ENCODE measurements around the gene DNAH2.

DNAH2 gene

DNA sequence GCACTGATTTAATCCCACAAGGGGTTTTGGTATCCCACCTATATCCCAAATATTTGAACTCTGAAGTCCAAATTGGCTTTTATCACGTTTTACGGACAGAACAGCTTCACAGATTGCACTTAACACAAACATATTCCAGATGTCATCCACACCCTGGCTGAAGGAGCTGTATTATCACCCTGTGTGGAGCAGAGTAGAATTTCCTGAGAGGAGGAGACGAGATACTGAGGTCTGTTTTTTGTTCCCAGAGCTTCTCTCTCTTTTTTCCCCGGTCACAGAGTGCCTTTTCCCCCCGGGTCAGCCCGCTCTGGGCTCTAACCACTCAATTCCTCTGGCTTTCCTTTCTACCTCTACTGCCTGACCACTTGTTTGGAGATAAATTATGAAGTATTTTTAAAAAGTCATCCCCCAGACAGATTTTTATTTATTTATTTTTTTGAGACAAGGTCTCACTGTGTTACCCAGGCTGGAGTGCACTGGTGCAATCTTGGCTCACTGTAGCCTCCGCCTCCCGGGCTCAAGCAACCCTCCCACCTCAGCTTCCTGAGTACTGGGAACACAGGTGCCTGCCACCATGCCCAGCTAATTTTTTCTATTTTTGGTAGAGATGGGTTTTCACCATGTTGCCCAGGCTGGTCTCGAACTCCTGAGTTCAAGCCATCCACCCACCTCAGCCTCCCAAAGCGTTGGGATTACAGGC is 30.7 kb downstream of the DNAH2 start:
- no peak overlapping the region for H3K27ac ChIP-seq (ENCODE audit: insufficient read depth, low read length, poor library complexity, severe bottlenecking)
- no peak overlapping the region for H3K4me3 ChIP-seq (ENCODE audit: insufficient read depth, low read depth, low read length, poor library complexity, severe bottlenecking)
- H3K9me3 ChIP-seq (ENCODE audit: control insufficient read depth, low read length), result no peaks in the 10 kb centered on the region
- no peak for DNase-seq
- H3K4me1 ChIP-seq (ENCODE audit: control insufficient read depth, insufficient read depth, low read length, poor library complexity, severe bottlenecking), result no peaks in the 10 kb centered on the region
- no peaks in the 10 kb centered on the region for H3K27me3 ChIP-seq (replicated peaks; ENCODE audit: control insufficient read depth, insufficient read depth, low read length, poor library complexity, severe bottlenecking)
- no peaks in the 10 kb centered on the region for H3K36me3 ChIP-seq (ENCODE audit: control insufficient read depth, insufficient read depth, low read length)

- no peak overlapping the region for H3K27ac ChIP-seq (ENCODE audit: insufficient read depth, low read length, poor library complexity, severe bottlenecking)
These were observed 32.8 kb downstream of the DNAH2 start for GRCh38 chr17:7750321-7750821.

GRCh38 chr17:7754656-7755055 is 37.1 kb downstream of the DNAH2 start:
- Histone ChIP-seq H3K4me3 (ENCODE audit: insufficient read depth, low read depth, low read length, poor library complexity, severe bottlenecking) (no peak overlapping the region), H3K36me3 (ENCODE audit: control insufficient read depth, insufficient read depth, low read length) (no peaks in the 10 kb centered on the region), H3K27me3 (replicated peaks; ENCODE audit: control insufficient read depth, insufficient read depth, low read length, poor library complexity, severe bottlenecking) (no peaks in the 10 kb centered on the region), H3K4me1 (ENCODE audit: control insufficient read depth, insufficient read depth, low read length, poor library complexity, severe bottlenecking) (no peaks in the 10 kb centered on the region), H3K9me3 (ENCODE audit: control insufficient read depth, low read length) (no peaks in the 10 kb centered on the region), H3K27ac (ENCODE audit: insufficient read depth, low read length, poor library complexity, severe bottlenecking) (no peak overlapping the region)
- no peak for DNase-seq

More at GRCh38 chr17:7750321-7750821, 32.8 kb downstream of the DNAH2 start:
- no peak overlapping the region for H3K4me3 ChIP-seq (ENCODE audit: insufficient read depth, low read depth, low read length, poor library complexity, severe bottlenecking)
- no peaks in the 10 kb centered on the region for H3K36me3 ChIP-seq (ENCODE audit: control insufficient read depth, insufficient read depth, low read length)
- H3K9me3 ChIP-seq (ENCODE audit: control insufficient read depth, low read length), result no peaks in the 10 kb centered on the region
- no peaks in the 10 kb centered on the region for H3K27me3 ChIP-seq (replicated peaks; ENCODE audit: control insufficient read depth, insufficient read depth, low read length, poor library complexity, severe bottlenecking)
- DNase-seq, result no peak
- no peaks in the 10 kb centered on the region for H3K4me1 ChIP-seq (ENCODE audit: control insufficient read depth, insufficient read depth, low read length, poor library complexity, severe bottlenecking)

DNA sequence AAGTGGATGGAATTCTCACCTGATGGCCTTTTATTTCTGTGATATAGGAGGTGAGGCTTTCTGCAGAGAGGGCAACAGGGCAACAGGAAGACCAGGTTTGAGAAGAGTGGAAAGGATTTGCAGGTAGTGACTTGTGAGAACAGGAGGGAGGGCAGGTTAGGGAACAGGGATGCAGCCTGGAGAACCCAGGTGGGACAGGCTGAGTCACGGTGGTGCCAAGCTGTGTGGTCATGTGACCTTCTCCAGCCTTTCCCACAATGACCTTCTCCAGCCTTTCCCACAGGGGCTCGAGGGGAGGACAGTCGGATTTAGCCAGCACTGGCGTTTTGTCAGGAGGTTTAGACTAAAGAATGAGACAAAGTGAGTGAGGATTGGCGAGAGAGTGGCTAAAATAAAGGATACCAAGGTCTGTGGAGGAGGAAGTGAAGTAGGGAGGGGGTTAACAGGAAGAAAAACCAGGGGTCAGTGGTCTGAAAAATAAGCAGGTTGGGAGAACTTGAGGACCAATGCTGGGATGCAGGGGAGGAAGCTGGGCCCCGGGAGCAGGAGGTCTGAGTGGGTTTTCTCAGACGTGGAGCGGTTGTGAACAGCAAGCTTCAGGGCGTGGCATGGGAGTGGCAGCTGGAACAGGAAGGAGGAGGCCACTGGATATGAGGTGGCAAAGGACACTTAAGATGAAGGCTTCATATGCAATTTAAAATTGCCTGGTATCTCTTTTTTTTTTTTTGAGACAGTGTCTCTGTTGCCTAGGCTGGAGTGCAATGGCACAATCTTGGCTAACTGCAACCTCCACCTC is 37.7 kb downstream of the DNAH2 start:
- no peaks in the 10 kb centered on the region for H3K4me1 ChIP-seq (ENCODE audit: control insufficient read depth, insufficient read depth, low read length, poor library complexity, severe bottlenecking)
- H3K27me3 ChIP-seq (replicated peaks; ENCODE audit: control insufficient read depth, insufficient read depth, low read length, poor library complexity, severe bottlenecking), result no peaks in the 10 kb centered on the region
- no peak overlapping the region for H3K4me3 ChIP-seq (ENCODE audit: insufficient read depth, low read depth, low read length, poor library complexity, severe bottlenecking)
- H3K9me3 ChIP-seq (ENCODE audit: control insufficient read depth, low read length), result no peaks in the 10 kb centered on the region
- no peak for DNase-seq
- no peaks in the 10 kb centered on the region for H3K36me3 ChIP-seq (ENCODE audit: control insufficient read depth, insufficient read depth, low read length)
- H3K27ac ChIP-seq (ENCODE audit: insufficient read depth, low read length, poor library complexity, severe bottlenecking), result no peak overlapping the region

DNA sequence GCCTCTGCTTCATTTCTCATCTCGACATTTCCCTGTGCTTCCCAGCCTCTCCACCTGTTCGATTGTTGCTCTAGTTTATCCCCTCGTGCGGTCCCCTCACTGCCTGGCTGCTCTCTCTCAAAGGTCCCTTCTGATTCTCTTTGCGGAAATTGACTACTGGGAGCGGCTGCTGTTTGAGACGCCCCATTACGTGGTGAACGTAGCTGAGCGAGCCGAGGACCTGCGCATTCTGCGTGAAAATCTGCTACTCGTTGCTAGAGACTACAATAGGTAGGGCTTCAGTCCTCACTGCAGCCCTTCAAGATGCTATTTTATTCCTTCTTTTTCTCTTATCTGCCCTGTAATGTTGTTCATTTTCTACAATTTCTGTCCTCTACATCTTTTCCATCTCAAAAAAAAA is 39.4 kb downstream of the DNAH2 start:
- no peaks in the 10 kb centered on the region for H3K9me3 ChIP-seq (ENCODE audit: control insufficient read depth, low read length)
- H3K36me3 ChIP-seq (ENCODE audit: control insufficient read depth, insufficient read depth, low read length), result no peaks in the 10 kb centered on the region
- H3K27me3 ChIP-seq (replicated peaks; ENCODE audit: control insufficient read depth, insufficient read depth, low read length, poor library complexity, severe bottlenecking), result no peaks in the 10 kb centered on the region
- H3K27ac ChIP-seq (ENCODE audit: insufficient read depth, low read length, poor library complexity, severe bottlenecking), result no peak overlapping the region
- no peaks in the 10 kb centered on the region for H3K4me1 ChIP-seq (ENCODE audit: control insufficient read depth, insufficient read depth, low read length, poor library complexity, severe bottlenecking)
- DNase-seq, result no peak
- no peak overlapping the region for H3K4me3 ChIP-seq (ENCODE audit: insufficient read depth, low read depth, low read length, poor library complexity, severe bottlenecking)

- Histone ChIP-seq H3K4me1 (ENCODE audit: control insufficient read depth, insufficient read depth, low read length, poor library complexity, severe bottlenecking) (no peaks in the 10 kb centered on the region), H3K4me3 (ENCODE audit: insufficient read depth, low read depth, low read length, poor library complexity, severe bottlenecking) (no peak overlapping the region), H3K27ac (ENCODE audit: insufficient read depth, low read length, poor library complexity, severe bottlenecking) (no peak overlapping the region), H3K9me3 (ENCODE audit: control insufficient read depth, low read length) (no peaks in the 10 kb centered on the region), H3K36me3 (ENCODE audit: control insufficient read depth, insufficient read depth, low read length) (no peaks in the 10 kb centered on the region), H3K27me3 (replicated peaks; ENCODE audit: control insufficient read depth, insufficient read depth, low read length, poor library complexity, severe bottlenecking) (no peaks in the 10 kb centered on the region)
- DNase-seq, result no peak
These were observed 46.4 kb downstream of the DNAH2 start for GRCh38 chr17:7763919-7764318.

DNA sequence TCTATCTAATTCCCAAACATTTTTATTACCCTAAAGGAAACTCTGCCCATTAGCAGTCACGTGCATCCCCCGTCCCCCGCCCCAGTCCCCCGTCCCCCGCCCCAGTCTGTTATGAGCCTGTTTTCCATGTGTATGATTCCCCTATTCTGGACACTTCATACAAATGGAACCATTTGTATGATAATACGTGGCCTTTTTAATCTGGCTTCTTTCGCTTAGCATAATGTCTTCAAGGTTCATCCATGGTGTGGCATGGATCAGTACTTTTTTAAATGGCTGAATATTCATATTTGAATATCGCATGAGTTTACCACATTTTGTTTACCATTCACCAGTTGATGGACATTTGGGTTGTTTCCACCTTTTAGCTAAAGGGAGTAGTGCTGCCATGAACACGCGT is 49.5 kb downstream of the DNAH2 start:
- Histone ChIP-seq H3K9me3 (ENCODE audit: control insufficient read depth, low read length) (no peaks in the 10 kb centered on the region), H3K27me3 (replicated peaks; ENCODE audit: control insufficient read depth, insufficient read depth, low read length, poor library complexity, severe bottlenecking) (no peaks in the 10 kb centered on the region), H3K36me3 (ENCODE audit: control insufficient read depth, insufficient read depth, low read length) (no peaks in the 10 kb centered on the region), H3K4me3 (ENCODE audit: insufficient read depth, low read depth, low read length, poor library complexity, severe bottlenecking) (no peak overlapping the region), H3K27ac (ENCODE audit: insufficient read depth, low read length, poor library complexity, severe bottlenecking) (no peak overlapping the region), H3K4me1 (ENCODE audit: control insufficient read depth, insufficient read depth, low read length, poor library complexity, severe bottlenecking) (no peaks in the 10 kb centered on the region)
- no peak for DNase-seq

DNA sequence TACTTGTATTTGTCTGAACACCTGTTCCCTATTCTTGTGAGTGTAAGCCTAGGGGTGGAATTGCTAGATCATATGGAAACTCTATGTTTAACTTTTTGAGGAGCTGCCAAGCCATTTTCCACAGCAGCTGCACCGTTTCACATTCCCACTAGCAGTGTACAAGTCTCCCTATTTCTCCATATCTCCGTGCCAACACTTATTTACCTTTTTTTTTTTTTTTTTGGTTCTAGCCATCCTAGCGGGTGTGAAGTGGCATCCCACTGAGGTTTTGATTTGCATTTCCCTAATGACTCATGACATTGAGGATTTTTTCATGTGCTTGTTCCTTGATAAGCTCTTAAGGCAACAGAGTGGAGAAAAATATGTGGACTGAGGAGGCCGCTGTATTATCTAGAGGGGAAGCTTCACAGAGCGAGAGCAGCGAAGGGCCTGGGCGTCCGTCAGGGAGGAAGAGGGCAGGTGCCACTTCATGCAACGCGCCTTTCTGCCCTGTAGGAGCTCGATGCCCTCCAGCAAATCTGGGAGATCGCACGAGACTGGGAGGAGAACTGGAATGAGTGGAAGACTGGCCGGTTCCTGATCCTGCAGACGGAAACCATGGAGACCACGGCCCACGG is 50.0 kb downstream of the DNAH2 start:
- no peaks in the 10 kb centered on the region for H3K27me3 ChIP-seq (replicated peaks; ENCODE audit: control insufficient read depth, insufficient read depth, low read length, poor library complexity, severe bottlenecking)
- no peaks in the 10 kb centered on the region for H3K4me1 ChIP-seq (ENCODE audit: control insufficient read depth, insufficient read depth, low read length, poor library complexity, severe bottlenecking)
- no peak overlapping the region for H3K27ac ChIP-seq (ENCODE audit: insufficient read depth, low read length, poor library complexity, severe bottlenecking)
- no peaks in the 10 kb centered on the region for H3K9me3 ChIP-seq (ENCODE audit: control insufficient read depth, low read length)
- no peak overlapping the region for H3K4me3 ChIP-seq (ENCODE audit: insufficient read depth, low read depth, low read length, poor library complexity, severe bottlenecking)
- H3K36me3 ChIP-seq (ENCODE audit: control insufficient read depth, insufficient read depth, low read length), result no peaks in the 10 kb centered on the region
- no peak for DNase-seq

- H3K4me3 ChIP-seq (ENCODE audit: insufficient read depth, low read depth, low read length, poor library complexity, severe bottlenecking), result no peak overlapping the region
- DNase-seq, result no peak
- no peak overlapping the region for H3K27ac ChIP-seq (ENCODE audit: insufficient read depth, low read length, poor library complexity, severe bottlenecking)
- no peaks in the 10 kb centered on the region for H3K36me3 ChIP-seq (ENCODE audit: control insufficient read depth, insufficient read depth, low read length)
- H3K27me3 ChIP-seq (replicated peaks; ENCODE audit: control insufficient read depth, insufficient read depth, low read length, poor library complexity, severe bottlenecking), result no peaks in the 10 kb centered on the region
- H3K9me3 ChIP-seq (ENCODE audit: control insufficient read depth, low read length), result no peaks in the 10 kb centered on the region
- H3K4me1 ChIP-seq (ENCODE audit: control insufficient read depth, insufficient read depth, low read length, poor library complexity, severe bottlenecking), result no peaks in the 10 kb centered on the region
These were observed 52.3 kb downstream of the DNAH2 start for GRCh38 chr17:7769854-7770253.

DNA sequence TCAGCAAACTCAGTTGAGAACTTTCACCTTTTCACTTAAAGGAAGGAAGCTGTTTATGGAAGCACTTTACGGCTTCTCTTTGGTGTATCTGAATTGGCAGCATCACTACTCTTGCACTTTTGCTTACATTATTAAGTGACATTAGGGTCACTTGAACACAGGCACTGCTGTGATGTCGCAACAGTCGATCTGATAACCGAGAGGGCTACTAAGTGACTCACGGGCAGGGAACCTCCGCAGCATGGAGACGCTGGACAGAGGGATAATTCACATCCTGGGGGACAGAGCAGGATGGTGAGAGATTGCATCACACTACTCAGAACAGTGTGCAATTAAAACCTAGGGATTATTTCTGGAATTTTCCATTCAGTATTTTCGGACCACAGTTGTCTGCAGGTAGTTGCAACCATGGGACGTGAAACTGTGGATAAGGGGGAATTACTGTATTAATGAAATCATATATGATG is 56.5 kb downstream of the DNAH2 start:
- no peaks in the 10 kb centered on the region for H3K36me3 ChIP-seq (ENCODE audit: control insufficient read depth, insufficient read depth, low read length)
- DNase-seq, result no peak
- no peak overlapping the region for H3K27ac ChIP-seq (ENCODE audit: insufficient read depth, low read length, poor library complexity, severe bottlenecking)
- no peaks in the 10 kb centered on the region for H3K9me3 ChIP-seq (ENCODE audit: control insufficient read depth, low read length)
- H3K4me1 ChIP-seq (ENCODE audit: control insufficient read depth, insufficient read depth, low read length, poor library complexity, severe bottlenecking), result no peaks in the 10 kb centered on the region
- H3K4me3 ChIP-seq (ENCODE audit: insufficient read depth, low read depth, low read length, poor library complexity, severe bottlenecking), result no peak overlapping the region
- H3K27me3 ChIP-seq (replicated peaks; ENCODE audit: control insufficient read depth, insufficient read depth, low read length, poor library complexity, severe bottlenecking), result no peaks in the 10 kb centered on the region

Measured in effector memory CD4-positive, alpha-beta T cell (primary cell).